ENCODE measurements around the gene C2CD3.
A peak's percentile ranks its signal among the peaks of the same experiment; 100 is the strongest.
"Not testable (repeated sequence)": the region's sequence is repeated elsewhere in the genome, so short reads cannot be mapped to it uniquely, and the experiment has no call there.

The C2CD3 gene

DNA sequence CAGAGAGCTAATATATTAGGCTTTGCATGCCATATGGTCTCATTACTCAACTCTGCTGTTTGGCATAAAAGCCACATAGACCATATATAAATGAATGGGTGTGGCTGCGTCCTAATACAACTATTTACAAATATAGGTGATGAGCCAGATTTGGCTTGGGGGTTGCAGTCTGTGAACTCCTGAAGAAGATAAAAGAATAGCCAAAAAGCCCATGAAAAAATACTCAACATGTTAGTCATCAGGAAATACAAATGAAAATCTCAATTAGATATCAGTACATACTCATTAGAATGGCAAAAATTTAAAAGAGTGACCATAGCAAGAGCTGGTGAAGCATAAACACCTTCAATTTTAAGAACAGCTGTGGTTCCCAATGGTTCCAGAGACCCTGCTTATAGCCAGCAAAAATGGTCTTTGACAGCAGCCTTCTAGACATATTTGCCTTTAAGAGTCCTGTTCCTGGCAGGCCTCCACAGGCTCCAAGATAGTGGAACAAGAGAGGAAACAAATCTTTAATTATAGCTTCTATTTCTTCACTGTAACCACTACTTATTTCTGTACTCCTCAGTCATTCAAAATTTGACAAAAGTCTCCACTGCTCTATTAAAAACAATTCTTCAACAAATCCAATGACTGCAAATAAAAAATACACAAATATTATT is 16.1 kb downstream of the C2CD3 start:
- DNase-seq = no peak

- DNase-seq = no peak
Measured at GRCh38 chr11:74153224-74153623, 17.6 kb downstream of the C2CD3 start.

DNA sequence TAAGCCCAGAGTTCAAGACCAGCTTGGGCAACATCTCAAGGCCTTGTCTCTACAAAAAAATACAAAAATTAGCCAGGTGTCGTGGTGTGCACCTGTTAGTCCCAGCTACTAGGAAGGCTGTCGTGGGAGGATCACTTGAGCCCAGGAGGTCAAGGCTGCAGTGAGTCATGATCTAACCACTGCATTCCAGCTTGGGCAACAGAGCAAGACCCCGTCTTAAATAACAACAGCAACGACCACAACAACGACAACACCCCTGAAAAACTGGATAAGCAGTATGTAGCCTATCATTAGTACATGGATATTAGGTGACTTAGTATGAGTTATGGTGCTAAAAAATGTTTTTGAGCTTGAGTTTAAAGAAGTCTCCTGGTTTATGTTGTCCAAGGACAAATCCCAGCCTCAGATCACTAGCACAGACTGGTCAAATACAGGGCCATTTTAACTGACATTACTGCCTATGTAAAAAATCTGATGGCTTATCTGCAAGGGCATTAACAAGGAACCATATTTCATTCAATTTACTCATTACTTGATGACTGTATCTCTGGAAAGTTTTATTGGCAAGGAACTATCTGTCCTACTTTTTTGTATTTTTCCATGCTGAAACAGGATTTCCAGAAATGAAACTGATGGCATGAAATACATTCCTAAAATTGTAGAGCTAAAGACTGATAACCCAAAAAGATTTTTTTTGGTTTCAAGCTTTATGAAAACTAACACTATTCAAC is 23.4 kb downstream of the C2CD3 start:
- no peak for DNase-seq

DNA sequence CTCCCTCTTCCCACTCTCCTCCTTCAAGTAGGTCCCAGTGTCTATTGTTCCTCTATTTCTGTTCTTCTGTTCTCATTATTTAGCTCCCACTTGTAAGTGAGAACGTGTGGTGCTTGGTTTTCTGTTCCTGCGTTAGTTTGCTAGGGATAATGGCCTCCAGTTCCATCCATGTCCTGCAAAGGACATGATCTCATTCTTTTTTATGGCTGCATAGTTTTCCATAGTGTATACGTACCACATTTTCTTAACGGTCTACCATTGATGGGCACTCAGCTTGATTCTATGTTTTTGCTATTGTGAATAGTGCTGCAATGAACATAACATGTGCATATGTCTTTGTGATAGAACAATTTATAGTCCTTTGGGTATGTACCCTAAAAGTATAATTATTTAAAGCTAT is 26.2 kb downstream of the C2CD3 start:
- no peak for DNase-seq

- DNase-seq = no peak
Measured at GRCh38 chr11:74142624-74143023, 28.2 kb downstream of the C2CD3 start.

DNA sequence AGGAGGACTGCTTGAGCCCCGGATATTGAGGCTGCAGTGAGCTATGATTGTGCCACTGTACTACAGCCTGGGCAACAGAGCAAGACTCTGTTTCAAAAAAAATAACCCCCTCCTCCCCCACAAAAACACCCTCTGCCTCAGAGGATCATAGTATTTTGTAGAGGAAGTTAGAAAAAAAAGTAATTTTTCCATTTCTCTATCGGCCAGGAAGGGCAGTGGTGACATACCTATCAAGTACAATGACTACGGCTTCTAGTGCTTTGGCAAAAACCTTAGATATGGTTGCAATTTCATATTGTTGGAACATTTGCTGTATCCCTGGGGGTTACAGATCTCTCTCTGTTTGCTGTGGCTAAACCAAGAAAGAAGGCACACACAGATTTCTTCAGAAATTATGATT is 28.9 kb downstream of the C2CD3 start:
- no peak for DNase-seq

- peak in 1 of 2 experiments; percentile 45 for DNase-seq
Measured at GRCh38 chr11:74141241-74141695, 29.5 kb downstream of the C2CD3 start.

DNA sequence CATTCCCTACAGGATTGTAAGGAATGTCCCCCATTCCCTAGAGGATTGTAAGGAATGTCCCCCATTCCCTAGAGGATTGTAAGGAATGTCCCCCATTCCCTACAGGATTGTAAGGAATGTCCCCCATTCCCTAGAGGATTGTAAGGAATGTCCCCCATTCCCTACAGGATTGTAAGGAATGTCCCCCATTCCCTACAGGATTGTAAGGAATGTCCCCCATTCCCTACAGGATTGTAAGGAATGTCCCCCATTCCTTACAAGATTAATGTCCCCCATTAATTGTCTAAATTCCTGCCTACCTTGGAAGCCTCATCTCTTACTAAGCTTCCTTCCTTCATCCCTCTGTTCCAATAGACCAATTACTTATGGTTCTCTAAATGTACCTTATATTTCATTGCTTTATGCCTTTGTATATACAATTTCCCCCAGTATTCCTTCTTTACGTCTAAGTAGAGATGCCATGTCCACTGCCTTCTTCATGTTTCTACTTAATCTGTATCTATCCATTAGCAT is 30.8 kb downstream of the C2CD3 start:
- not testable (repeated sequence) for DNase-seq

DNA sequence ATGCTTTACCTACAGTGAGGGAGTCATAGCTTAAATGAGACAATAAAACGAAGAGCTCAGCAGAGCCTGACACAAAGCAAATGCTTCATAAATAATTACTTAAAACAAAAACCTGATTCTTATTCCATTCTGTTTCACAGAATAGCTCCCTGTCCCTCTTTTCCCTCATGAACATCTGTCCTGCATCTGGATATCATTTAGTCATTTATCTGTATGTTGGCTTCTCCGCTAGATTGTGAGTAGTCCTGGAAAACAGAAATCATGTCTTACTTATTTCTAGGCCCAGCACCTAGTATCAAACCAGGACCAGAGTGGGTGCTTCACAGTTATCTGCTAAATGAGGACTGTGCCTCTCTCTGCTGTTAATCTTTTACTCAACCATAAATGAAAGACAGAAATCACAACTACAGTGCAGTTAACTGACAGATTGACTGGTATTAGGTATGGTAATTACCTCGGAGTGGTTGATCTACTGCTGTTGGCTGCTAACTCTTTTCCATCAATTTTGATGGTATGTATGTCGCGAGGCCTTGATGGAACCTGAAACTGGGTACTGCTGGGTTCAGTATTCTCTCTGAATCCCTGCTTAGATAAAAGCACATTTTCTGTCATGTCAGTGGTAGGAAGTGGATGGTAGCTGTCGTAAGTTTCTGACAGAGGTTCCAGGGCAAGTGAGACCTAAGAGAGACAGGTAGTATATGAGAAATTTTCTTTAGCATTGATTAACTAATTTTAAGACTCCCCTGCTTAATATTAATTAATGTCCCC is 31.5 kb downstream of the C2CD3 start:
- no peak for DNase-seq

- peak in 1 of 2 experiments; percentile 15 for DNase-seq
Measured at GRCh38 chr11:74138572-74138971, 32.2 kb downstream of the C2CD3 start.

DNA sequence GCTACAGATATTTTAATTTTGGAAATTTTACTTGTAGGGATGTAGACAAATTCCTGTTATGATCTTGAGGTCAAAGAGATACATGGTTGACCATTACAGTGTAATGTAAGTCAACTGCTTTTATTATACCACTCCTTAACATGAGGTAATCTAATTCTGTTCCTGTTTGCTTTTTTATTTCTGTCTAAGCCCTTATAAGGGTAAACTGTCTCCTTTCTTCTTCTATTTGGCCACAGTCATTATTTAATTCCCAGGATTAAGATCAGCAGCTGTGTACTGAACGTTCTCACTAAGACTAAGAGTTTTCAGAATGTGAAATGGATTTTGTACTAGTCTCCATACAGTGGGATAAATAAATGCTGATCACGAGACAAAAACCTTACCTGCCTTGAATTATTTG is 32.8 kb downstream of the C2CD3 start:
- DNase-seq = no peak

DNA sequence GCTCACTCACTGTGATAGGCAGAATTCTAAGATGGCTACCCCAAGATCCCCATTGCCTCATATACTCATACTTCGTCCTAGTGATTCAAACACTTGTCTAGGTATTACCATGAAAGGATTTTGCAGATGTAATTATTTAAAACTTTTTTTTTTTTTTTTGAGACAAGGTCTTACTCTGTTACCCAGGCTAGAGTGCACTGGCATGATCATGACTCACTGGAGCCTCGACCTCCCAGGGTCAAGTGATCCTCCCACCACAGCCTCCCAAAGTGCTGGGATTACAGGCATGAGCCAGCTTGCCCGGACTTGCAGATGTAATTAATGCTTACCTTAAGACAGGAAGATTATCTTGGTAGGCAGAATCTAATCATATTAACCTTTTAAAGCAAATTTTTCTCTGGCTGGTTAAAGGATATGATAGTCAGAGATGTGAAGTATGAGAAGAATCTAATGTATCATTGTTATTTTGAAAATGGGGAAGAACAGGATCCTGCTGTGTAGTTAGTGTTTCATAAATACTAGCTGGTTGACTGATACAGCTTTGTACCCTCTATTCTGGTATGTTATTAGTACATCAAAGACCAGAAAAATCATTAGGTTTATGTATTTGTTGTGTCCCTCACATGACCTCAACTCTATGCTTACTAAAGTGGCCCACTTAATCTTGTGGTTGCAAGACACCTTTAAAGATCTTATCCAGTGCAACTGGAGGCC is 35.5 kb downstream of the C2CD3 start:
- no peak for DNase-seq

GRCh38 chr11:74134661-74135060 is 36.1 kb downstream of the C2CD3 start:
- DNase-seq = no peak

GRCh38 chr11:74133436-74133835 is 37.4 kb downstream of the C2CD3 start:
- DNase-seq = no peak

DNA sequence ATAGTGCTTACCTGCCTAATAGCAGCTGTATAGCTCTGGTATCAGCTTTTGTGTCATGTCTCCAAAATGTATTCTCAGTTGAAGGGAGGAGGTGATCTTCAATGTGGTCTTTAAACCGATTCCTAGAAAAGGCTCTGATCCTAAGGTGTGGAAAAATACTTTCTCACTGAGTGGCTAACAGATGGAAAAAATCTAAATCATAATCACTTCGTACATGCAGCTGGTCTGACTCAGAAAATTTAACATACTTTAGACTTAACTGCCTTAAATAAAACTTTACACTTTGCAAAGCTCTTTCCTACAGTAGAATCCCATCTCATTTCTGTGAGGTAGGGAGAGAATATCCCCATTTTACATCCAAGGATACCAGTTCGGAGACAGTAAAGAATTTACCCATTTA is 38.0 kb downstream of the C2CD3 start:
- no peak for DNase-seq

DNA sequence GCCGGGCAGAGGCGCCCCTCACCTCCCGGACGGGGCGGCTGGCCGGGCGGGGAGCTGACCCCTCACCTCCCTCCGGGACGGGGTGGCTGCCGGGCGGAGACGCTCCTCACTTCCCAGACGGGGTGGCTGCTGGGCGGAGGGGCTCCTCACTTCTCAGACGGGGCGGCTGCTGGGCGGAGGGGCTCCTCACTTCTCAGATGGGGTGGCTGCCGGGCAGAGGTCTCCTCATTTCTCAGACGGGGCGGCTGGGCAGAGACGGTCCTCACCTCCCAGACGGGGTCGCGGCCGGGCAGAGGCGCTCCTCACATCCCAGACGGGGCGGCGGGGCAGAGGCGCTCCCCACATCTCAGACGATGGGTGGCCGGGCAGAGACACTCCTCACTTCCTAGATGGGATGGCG is 41.7 kb downstream of the C2CD3 start:
- DNase-seq = not testable (repeated sequence)

DNA sequence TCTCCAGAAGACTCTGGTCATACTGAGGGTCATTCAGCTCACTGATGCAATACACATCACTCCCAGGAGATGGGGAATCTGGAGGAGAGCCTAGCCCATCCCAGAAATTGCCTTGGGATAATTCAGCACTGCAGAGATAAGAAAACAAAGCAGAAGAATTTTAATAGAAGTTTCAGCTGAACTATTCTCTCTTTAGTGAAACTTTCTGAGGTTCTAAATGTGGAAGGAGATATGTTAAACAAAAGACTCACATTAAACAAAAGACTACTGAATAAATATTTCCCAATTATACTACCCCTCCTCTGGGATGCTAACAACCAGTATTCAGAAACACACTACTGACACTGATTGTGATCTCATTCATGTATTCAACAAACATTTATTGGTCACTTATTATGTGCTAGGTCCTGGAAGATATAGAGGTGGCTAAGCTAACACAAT is 47.8 kb downstream of the C2CD3 start:
- no peak for DNase-seq

GRCh38 chr11:74121804-74122203 is 49.0 kb downstream of the C2CD3 start:
- DNase-seq = no peak

GRCh38 chr11:74120260-74121035 is 50.4 kb downstream of the C2CD3 start:
- not testable (repeated sequence) for DNase-seq

DNA sequence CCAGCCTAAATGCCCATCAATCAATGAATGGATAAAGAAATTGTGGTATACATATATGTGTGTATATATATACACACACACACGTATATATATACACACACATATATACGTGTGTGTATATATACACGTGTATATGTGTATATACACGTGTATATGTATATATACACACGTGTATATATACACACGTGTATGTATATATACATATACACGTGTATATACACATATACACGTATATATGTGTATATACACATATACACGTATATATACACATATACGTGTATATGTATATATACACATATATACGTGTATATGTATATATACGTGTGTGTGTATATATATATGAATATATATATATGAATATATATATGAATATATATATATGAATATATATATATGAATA is 54.1 kb downstream of the C2CD3 start:
- DNase-seq = no peak

DNA sequence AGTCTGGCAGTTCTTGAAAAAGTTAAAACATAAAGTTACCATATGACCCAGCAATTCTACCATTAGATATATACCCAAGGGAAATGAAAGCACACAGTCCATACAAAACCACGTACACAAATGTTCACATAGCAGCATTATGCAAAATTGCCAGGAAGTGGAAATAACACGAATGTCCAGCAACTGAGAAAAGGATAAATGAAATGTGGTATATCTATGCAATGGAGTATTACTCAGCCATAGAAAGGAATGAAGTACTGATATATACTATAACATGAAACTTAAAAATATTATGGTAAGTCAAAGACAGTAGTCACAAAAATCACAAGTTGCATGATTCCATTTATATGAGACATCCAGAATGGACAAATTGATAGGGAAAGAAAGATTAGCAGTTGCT is 57.9 kb downstream of the C2CD3 start:
- DNase-seq = no peak

DNA sequence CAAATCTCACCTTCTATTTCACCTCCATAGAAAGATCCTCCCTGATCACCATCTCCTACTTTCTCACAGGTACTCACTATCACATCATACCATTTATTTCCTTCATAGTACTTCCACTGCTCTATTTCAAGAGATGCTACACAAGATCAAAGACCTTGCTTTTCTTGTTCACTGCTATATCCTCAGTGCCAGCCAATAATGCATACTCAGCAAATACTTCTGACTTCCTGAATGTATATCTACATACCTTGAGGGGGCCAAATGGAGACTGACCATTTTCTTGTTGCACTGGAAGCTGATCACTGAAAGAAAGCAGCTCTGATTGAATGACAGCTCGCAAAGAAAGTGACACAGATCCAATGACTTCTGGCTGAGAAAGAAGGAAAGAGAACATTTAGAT is 64.7 kb downstream of the C2CD3 start:
- DNase-seq = no peak

Data from NCI-H2081 (cell line).